ENCODE data around the gene TCF7. TPM values are rescaled to one million over a fixed set of nuclear protein-coding genes. Genes with fewer than 3 reads are reported as not detected.

The TCF7 gene
- polyA plus RNA-seq, 2 of the 4 experiments (the other 2 are of a cell fraction): 2.8 to 10.1 TPM

- H3K4me3 ChIP-seq: no peak overlapping the region
- DNase-seq (ENCODE audit: low read depth in 1 of 2, low spot score in 1 of 2): no peak
- H3K9me3 ChIP-seq: no peaks in the 10 kb centered on the region
- no peak overlapping the region for H3K4me2 ChIP-seq
- WGBS (ENCODE audit: missing lambda C conversion rate): 90% methylated on average over 7 of the region's 7 CpGs
- H3K27ac ChIP-seq: no peak overlapping the region
- H3K4me1 ChIP-seq: peaks cover 11% of the 10 kb centered on the region
- TF ChIP-seq ZFP36 (IDR thresholded peaks at IDR 0.05; ENCODE audit: borderline replicate concordance, partially characterized antibody): no peak
- TF ChIP-seq NFE2L2 (conservative IDR thresholded peaks at IDR 0.05; ENCODE audit: low read length): no peak
- no peak for TF ChIP-seq HOXA7 (CRISPR knock-in tag; IDR thresholded peaks at IDR 0.05)
- no peak for TF ChIP-seq CTCF (IDR thresholded peaks at IDR 0.05)
- TF ChIP-seq REST (IDR thresholded peaks at IDR 0.05): no peak
- no peak for TF ChIP-seq CBX8 (IDR thresholded peaks at IDR 0.05)
- TF ChIP-seq FOSB (CRISPR knock-in tag; IDR thresholded peaks at IDR 0.05): no peak
- no peak for TF ChIP-seq HOXB13 (CRISPR knock-in tag; IDR thresholded peaks at IDR 0.05; ENCODE audit: low read depth)
- no peak for TF ChIP-seq CHD4 (IDR thresholded peaks at IDR 0.05; ENCODE audit: borderline replicate concordance)
- CTCF ChIA-PET: interaction anchor here (1.0 to 22.6 kb wide), 5 partner anchors 8 to 90 kb away, joined by 3 to 546 read pairs (median 18); no protein-coding TSS in a partner anchor
- POLR2A ChIA-PET: no interaction called here
- no peak for ATAC-seq
- no peak for FAIRE-seq
Measured at GRCh38 chr5:134135091-134135655, 20.7 kb downstream of the TCF7 start.

- Histone ChIP-seq H3K4me2 (no peak overlapping the region), H3K4me3 (no peak overlapping the region), H3K4me1 (peaks cover 17% of the 10 kb centered on the region), H3K27ac (no peak overlapping the region), H3K9me3 (no peaks in the 10 kb centered on the region)
- FAIRE-seq (no peak), ATAC-seq (no peak), DNase-seq (ENCODE audit: low read depth in 1 of 2, low spot score in 1 of 2) (no peak)
- ChIA-PET POLR2A (no interaction called here), CTCF (interaction anchor here (0.8 to 22.6 kb wide), 8 partner anchors 7 to 153 kb away, joined by 3 to 546 read pairs (median 9); no protein-coding TSS in a partner anchor)
- WGBS (ENCODE audit: missing lambda C conversion rate): 94% methylated on average over 2 of the region's 2 CpGs
- TF ChIP-seq USF2 (IDR thresholded peaks at IDR 0.05) (no peak), MAX (IDR thresholded peaks at IDR 0.05) (no peak), EHF (CRISPR knock-in tag; IDR thresholded peaks at IDR 0.05) (no peak), CEBPB (IDR thresholded peaks at IDR 0.05) (no peak), FOSB (CRISPR knock-in tag; IDR thresholded peaks at IDR 0.05) (no peak), CHD4 (IDR thresholded peaks at IDR 0.05; ENCODE audit: borderline replicate concordance) (no peak), HOXA7 (CRISPR knock-in tag; IDR thresholded peaks at IDR 0.05) (no peak), JUNB (IDR thresholded peaks at IDR 0.05) (no peak), BCL3 (IDR thresholded peaks at IDR 0.05) (no peak), TFCP2L1 (CRISPR knock-in tag; IDR thresholded peaks at IDR 0.05) (no peak), POLR2A (IDR thresholded peaks at IDR 0.05; ENCODE audit: low read length) (no peak), CTCF (IDR thresholded peaks at IDR 0.05) (no peak), NR3C1 (IDR thresholded peaks at IDR 0.05) (no peak)
Measured at GRCh38 chr5:134136221-134136631, 21.7 kb downstream of the TCF7 start.
